ENCODE measurements around the gene FSTL4. TPM values are rescaled to one million over a fixed set of nuclear protein-coding genes. Genes with fewer than 3 reads are reported as not detected.

FSTL4 gene
- total RNA-seq, 4 donors from 2014 or later = 0.33 to 0.78 (median 0.34) TPM; not detected in 1

- Histone ChIP-seq H3K27me3 (peaks cover 0 to 5% (median 0%) of the 10 kb centered on the region in 4 donors), H3K36me3 (no peaks in the 10 kb centered on the region), H3K4me3 (no peak overlapping the region), H3K27ac (replicated peaks in 1 of 4) (no peak overlapping the region), H3K4me1 (no peaks in the 10 kb centered on the region), H3K9me3 (no peaks in the 10 kb centered on the region)
- no peak for TF ChIP-seq POLR2AphosphoS5 (IDR thresholded peaks at IDR 0.05)
- no peak for TF ChIP-seq CTCF (IDR thresholded peaks at IDR 0.05)
- TF ChIP-seq EP300 (IDR thresholded peaks at IDR 0.05) = no peak
- TF ChIP-seq POLR2A (IDR thresholded peaks at IDR 0.05; ENCODE audit: low read depth) = no peak
- intact Hi-C loops (cut with DNase I) = no loop called here
- DNase-seq (ENCODE audit: extremely low spot score) = no peak
- 92% methylated on average over 15 of the region's 15 CpGs for WGBS
Observed at GRCh38 chr5:133338504-133339355, 273.6 kb downstream of the FSTL4 start.

- DNase-seq (ENCODE audit: extremely low spot score) = no peak
- TF ChIP-seq CTCF (IDR thresholded peaks at IDR 0.05) (no peak), POLR2A (IDR thresholded peaks at IDR 0.05; ENCODE audit: low read depth) (no peak), POLR2AphosphoS5 (IDR thresholded peaks at IDR 0.05) (no peak), EP300 (IDR thresholded peaks at IDR 0.05) (no peak)
- intact Hi-C loops (cut with DNase I) = no loop called here
- Histone ChIP-seq H3K27ac (replicated peaks in 1 of 4) (no peak overlapping the region), H3K27me3 (peaks cover 0 to 5% (median 0%) of the 10 kb centered on the region in 4 donors), H3K4me1 (no peaks in the 10 kb centered on the region), H3K9me3 (no peaks in the 10 kb centered on the region), H3K4me3 (no peak overlapping the region), H3K36me3 (no peaks in the 10 kb centered on the region)
- WGBS = 87% methylated on average over 8 of the region's 9 CpGs
Observed at GRCh38 chr5:133337795-133338445, 274.4 kb downstream of the FSTL4 start.

- no peak overlapping the region for H3K4me3 ChIP-seq
- TF ChIP-seq POLR2AphosphoS5 (IDR thresholded peaks at IDR 0.05) (no peak), EP300 (IDR thresholded peaks at IDR 0.05) (no peak), POLR2A (IDR thresholded peaks at IDR 0.05; ENCODE audit: low read depth) (no peak), CTCF (IDR thresholded peaks at IDR 0.05) (no peak)
- WGBS = 93% methylated on average over 8 of the region's 12 CpGs
- no peak for DNase-seq (ENCODE audit: extremely low spot score)
- H3K27ac ChIP-seq (replicated peaks in 1 of 4) = no peak overlapping the region
- H3K9me3 ChIP-seq = no peaks in the 10 kb centered on the region
- H3K36me3 ChIP-seq = no peaks in the 10 kb centered on the region
- intact Hi-C loops (cut with DNase I) = no loop called here
- H3K27me3 ChIP-seq = peaks cover 0 to 5% (median 0%) of the 10 kb centered on the region in 4 donors
- H3K4me1 ChIP-seq = no peaks in the 10 kb centered on the region
Observed at GRCh38 chr5:133336969-133337410, 275.4 kb downstream of the FSTL4 start.

GRCh38 chr5:133336121-133336968, 276.0 kb downstream of the FSTL4 start:
- Histone ChIP-seq H3K4me3 (no peak overlapping the region), H3K27ac (replicated peaks in 1 of 4) (no peak overlapping the region), H3K27me3 (peaks cover 0 to 5% (median 0%) of the 10 kb centered on the region in 4 donors), H3K36me3 (no peaks in the 10 kb centered on the region), H3K4me1 (no peaks in the 10 kb centered on the region), H3K9me3 (no peaks in the 10 kb centered on the region)
- intact Hi-C loops (cut with DNase I) = no loop called here
- WGBS = 55% methylated on average over 12 of the region's 12 CpGs
- no peak for DNase-seq (ENCODE audit: extremely low spot score)
- TF ChIP-seq CTCF (IDR thresholded peaks at IDR 0.05) = no peak
- TF ChIP-seq EP300 (IDR thresholded peaks at IDR 0.05) = no peak
- TF ChIP-seq POLR2A (IDR thresholded peaks at IDR 0.05; ENCODE audit: low read depth) = no peak
- no peak for TF ChIP-seq POLR2AphosphoS5 (IDR thresholded peaks at IDR 0.05)
